Stomach (tissue), 9 donors: Measurements from ENCODE around the gene HDAC10. TPM values are rescaled to one million over a fixed set of nuclear protein-coding genes. Genes with fewer than 3 reads are reported as not detected.

ENCODE experiments used
- DNase-seq, 2 donors: peaks; one replicate each; pipeline versions ENCODE4 v3.0.0 to v3.0.0-alpha.2; 2013 to 2019
- H3K27ac ChIP-seq, 5 donors: fragments of 200-600 bp in 4 of 5; sonication (generic) in 4 of 5; one replicate each; pipeline ENCODE4 v1.5.1; 2013 to 2019; ENCODE audit warnings: mild to moderate bottlenecking in 1 of 5, moderate library complexity in 1 of 5
- H3K27me3 ChIP-seq, 3 donors: fragments of 200-600 bp; sonication (generic); one replicate each; pipeline ENCODE4 v1.5.1; 2017 to 2019; ENCODE audit warnings: mixed run types in 1 of 3
- H3K36me3 ChIP-seq, 4 donors: fragments of 200-600 bp; sonication (generic); 1 replicate in 3 of 4; 2 replicates in 1 of 4; pipeline ENCODE4 v1.5.1; 2016 to 2019
- H3K4me1 ChIP-seq, 4 donors: fragments of 200-600 bp; sonication (generic); one replicate each; pipeline ENCODE4 v1.5.1; 2016 to 2019
- H3K4me3 ChIP-seq, 4 donors: fragments of 200-600 bp; sonication (generic) in 3 of 4; one replicate each; pipeline ENCODE4 v1.5.1; 2016 to 2019; ENCODE audit warnings: mild to moderate bottlenecking in 1 of 4
- H3K9me3 ChIP-seq, 4 donors: fragments of 200-600 bp; sonication (generic); one replicate each; pipeline ENCODE4 v1.5.1; 2016 to 2019
- CTCF ChIP-seq, 7 experiments: fragments of 450-650 bp in 4 of 7; fragments of 200-600 bp in 3 of 7; sonication (generic) in 3 of 7; IDR thresholded peaks; one replicate each; pipeline ENCODE4 v1.5.1; 2016 to 2019; ENCODE audit warnings: antibody characterized with exemption in 7 of 7, control low read depth in 2 of 7, mild to moderate bottlenecking in 1 of 7
- EP300 ChIP-seq: sonication (generic); formaldehyde crosslinking; IDR thresholded peaks from one replicate; pipeline ENCODE4 v1.6.1; 2017; ENCODE audit warnings: antibody characterized with exemption
- POLR2A ChIP-seq, 4 donors: fragments of 450-650 bp; IDR thresholded peaks; one replicate each; pipeline ENCODE4 v1.6.1; 2016; ENCODE audit warnings: antibody characterized with exemption in 4 of 4, control low read depth in 2 of 4, mild to moderate bottlenecking in 1 of 4, moderate library complexity in 1 of 4
- POLR2AphosphoS5 ChIP-seq, 3 donors: sonication (generic); formaldehyde crosslinking; IDR thresholded peaks; one replicate each; pipeline ENCODE4 v1.6.1; 2016; ENCODE audit warnings: antibody characterized with exemption in 3 of 3
- WGBS, 5 donors: extraction: QIAGEN DNeasy Blood & Tissue Kit in 3 of 5; methylation state at CpG; one replicate each; pipeline versions ENCODE4 v1.1.5 to v1.1.7; 2013 to 2018; 5-methylcytosine and 5-hydroxymethylcytosine counted together
- intact Hi-C: fragments of 100-400 bp; cut with DNase I; formaldehyde crosslinking; loops from one replicate; pipeline ENCODE4 v1.15.1; 2023; ENCODE audit warnings: low total_unique reads
- polyA plus RNA-seq, 3 donors: library from polyadenylated mRNA; stranded (reverse); fragments of 200-250 nt; gene quantifications; one replicate each; pipeline ENCODE4 v1.2.3, GENCODE V29; 2013
- total RNA-seq, 5 donors: library from RNA; depleted of rRNA; stranded (reverse); fragments of >200 nt; gene quantifications; one replicate each; pipeline versions ENCODE4 v1.1.0 to v1.2.3, GENCODE V29; 2014 to 2016
- donor health status: healthy with polysubstance abuse.
- donor health status: Bipolar disorder and iron deficiency.
- donor health status: healthy.

HDAC10 gene
- total and polyA plus RNA-seq, 8 donors = 15.4 to 156 (median 41.8) TPM

- no peak for DNase-seq
- no peaks in the 10 kb centered on the region for H3K9me3 ChIP-seq
- no peak overlapping the region for H3K27ac ChIP-seq
- H3K4me3 ChIP-seq = no peak overlapping the region
- intact Hi-C loops = no loop called here
- no peak for TF ChIP-seq POLR2AphosphoS5 (IDR thresholded peaks at IDR 0.05)
- no peak for TF ChIP-seq CTCF (IDR thresholded peaks at IDR 0.05)
- no peak for TF ChIP-seq EP300
- no peak for TF ChIP-seq POLR2A (IDR thresholded peaks at IDR 0.05)
- peaks cover 0 to 55% (median 21%) of the 10 kb centered on the region in 3 donors for H3K27me3 ChIP-seq
- 59 to 73% (median 67%) methylated on average over 8 to 9 of the region's 9 CpGs for WGBS, 5 donors
- H3K4me1 ChIP-seq = peaks cover 25 to 61% (median 56%) of the 10 kb centered on the region in 4 donors
- H3K36me3 ChIP-seq = no peaks in the 10 kb centered on the region
Observed at GRCh38 chr22:50262973-50263617, 12.0 kb upstream of the HDAC10 start.

GRCh38 chr22:50262460-50262911 lies 11.4 kb upstream of the HDAC10 start:
- 50 to 80% (median 60%) methylated on average over 5 to 7 of the region's 7 CpGs for WGBS, 5 donors
- no peak for TF ChIP-seq POLR2A (IDR thresholded peaks at IDR 0.05)
- TF ChIP-seq CTCF (IDR thresholded peaks at IDR 0.05) = no peak
- Histone ChIP-seq H3K4me3 (no peak overlapping the region), H3K36me3 (no peaks in the 10 kb centered on the region), H3K9me3 (no peaks in the 10 kb centered on the region), H3K4me1 (peaks cover 19 to 60% (median 56%) of the 10 kb centered on the region in 4 donors), H3K27me3 (peaks cover 0 to 61% (median 21%) of the 10 kb centered on the region in 3 donors), H3K27ac (no peak overlapping the region)
- intact Hi-C loops = no loop called here
- DNase-seq = no peak

- Histone ChIP-seq H3K36me3 (no peaks in the 10 kb centered on the region), H3K4me3 (peak within 1 kb of the TSS; percentile 48 to 56 (median 52)), H3K9me3 (no peaks in the 10 kb centered on the region), H3K4me1 (peaks cover 15 to 60% (median 55%) of the 10 kb centered on the region in 4 donors), H3K27ac (peak within 1 kb of the TSS; percentile 12 to 71 (median 53)), H3K27me3 (peaks cover 0 to 62% (median 21%) of the 10 kb centered on the region in 3 donors)
- intact Hi-C loops = no loop called here
- TF ChIP-seq POLR2AphosphoS5 (IDR thresholded peaks at IDR 0.05) (no peak), POLR2A (IDR thresholded peaks at IDR 0.05) (no peak), EP300 (no peak), CTCF (IDR thresholded peaks at IDR 0.05) (no peak)
- DNase-seq = peak in 1 of 2 donors; percentile 70
- WGBS, 5 donors = 4 to 18% (median 8%) methylated on average over 7 to 59 of the region's 61 CpGs
Observed at GRCh38 chr22:50261615-50262459, 10.8 kb upstream of the HDAC10 start, which contains the start of gene MAPK12. MAPK12 (minus strand) TSS chr22:50261683; CDS start chr22:50261509, 174 bp downstream.

DNA sequence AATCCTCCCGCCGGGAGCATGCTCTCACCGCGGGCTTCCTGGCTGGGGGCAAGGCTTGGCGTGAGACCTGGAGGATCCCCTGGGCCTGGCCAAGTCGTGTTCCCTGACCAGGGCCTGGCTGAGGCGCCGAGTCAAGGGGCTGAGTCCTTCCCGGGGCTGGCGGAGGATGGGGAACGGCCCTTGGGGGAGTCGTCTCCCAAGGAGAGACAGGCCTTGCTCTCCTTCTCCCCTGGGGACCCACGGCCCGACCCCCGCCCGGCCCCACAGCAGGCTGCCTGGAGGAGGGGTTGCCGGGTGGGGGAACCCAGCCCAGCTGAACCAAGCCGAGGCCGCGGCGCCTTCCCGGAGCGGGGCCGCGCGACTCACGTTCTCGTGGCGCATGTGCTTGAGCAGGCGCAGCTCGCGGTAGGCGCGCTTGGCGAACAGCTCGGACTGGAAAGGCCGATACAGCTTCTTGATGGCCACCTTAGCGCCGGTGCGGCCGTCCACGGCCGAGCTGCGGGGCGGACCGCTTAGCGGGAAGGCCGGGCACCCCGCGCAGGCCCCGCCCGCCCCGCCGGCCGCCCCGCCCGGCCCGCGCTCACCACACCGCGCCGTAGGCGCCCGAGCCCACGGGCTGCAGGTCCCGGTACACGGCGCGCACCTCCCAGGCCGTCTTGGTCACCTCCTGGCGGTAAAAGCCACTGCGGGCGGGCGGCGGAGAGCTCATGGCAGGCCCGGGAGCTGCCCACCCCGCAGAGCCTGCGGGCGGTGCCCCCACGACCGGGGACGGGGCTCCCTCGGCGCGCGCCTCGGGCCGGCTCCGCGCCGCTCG lies 9.9 kb upstream of the HDAC10 start:
- peaks cover 0 to 2% (median 0%) of the 10 kb centered on the region in 4 donors for H3K36me3 ChIP-seq
- peak overlapping the region; percentile 12 to 71 (median 53) for H3K27ac ChIP-seq
- 1 to 5% (median 1%) methylated on average over 20 to 92 of the region's 92 CpGs for WGBS, 5 donors
- H3K9me3 ChIP-seq = no peaks in the 10 kb centered on the region
- H3K27me3 ChIP-seq = peaks cover 0 to 62% (median 21%) of the 10 kb centered on the region in 3 donors
- peak; percentile 51 to 83 for DNase-seq
- intact Hi-C loops = no loop called here
- peaks cover 15 to 58% (median 54%) of the 10 kb centered on the region in 4 donors for H3K4me1 ChIP-seq
- TF ChIP-seq POLR2A (IDR thresholded peaks at IDR 0.05) = no peak
- no peak for TF ChIP-seq POLR2AphosphoS5 (IDR thresholded peaks at IDR 0.05)
- TF ChIP-seq CTCF (IDR thresholded peaks at IDR 0.05) = no peak
- no peak for TF ChIP-seq EP300
- H3K4me3 ChIP-seq = peak overlapping the region; percentile 48 to 56 (median 52)
